NCI-H2029 (cell line): ENCODE results near the gene ZBTB25.

Experiments used
- DNase-seq: peaks from one replicate; lab custom pipeline; 2025; lab: John Stamatoyannopoulos, UW

The ZBTB25 gene

GRCh38 chr14:64515053-64515452 lies 11.4 kb upstream of the ZBTB25 start:
- DNase-seq: no peak

- no peak for DNase-seq
These were observed 9.6 kb upstream of the ZBTB25 start for GRCh38 chr14:64513271-64513670.

- peak; percentile 24 for DNase-seq
These were observed 7.4 kb upstream of the ZBTB25 start for GRCh38 chr14:64510825-64511671.

GRCh38 chr14:64509036-64509435 lies 5.4 kb upstream of the ZBTB25 start:
- DNase-seq: no peak

- no peak for DNase-seq
These were observed 4.7 kb upstream of the ZBTB25 start for GRCh38 chr14:64508215-64508776.

- DNase-seq: no peak
These were observed 3.9 kb upstream of the ZBTB25 start for GRCh38 chr14:64507376-64508156.

- DNase-seq: no peak
These were observed 3.1 kb upstream of the ZBTB25 start for GRCh38 chr14:64506721-64507120.

- DNase-seq: peak; percentile 45
These were observed 1.5 kb upstream of the ZBTB25 start for GRCh38 chr14:64504897-64505794.

GRCh38 chr14:64504310-64504896 lies 765 bp upstream of the ZBTB25 start, which contains the start of gene ZBTB1:
TSS of gene ZBTB1 (plus strand) at chr14:64504770. CDS start at chr14:64521505, 16,735 bp downstream.
- DNase-seq: peak; percentile 53

GRCh38 chr14:64502887-64503433 lies 678 bp downstream of the ZBTB25 start:
- DNase-seq: no peak

- DNase-seq: no peak
These were observed 1.2 kb downstream of the ZBTB25 start for GRCh38 chr14:64502456-64502855.

GRCh38 chr14:64501411-64502171 lies 2.0 kb downstream of the ZBTB25 start:
- DNase-seq: peak; percentile 10

GRCh38 chr14:64500088-64500487 lies 3.5 kb downstream of the ZBTB25 start:
- no peak for DNase-seq

GRCh38 chr14:64496764-64497163 lies 6.9 kb downstream of the ZBTB25 start:
- no peak for DNase-seq

- no peak for DNase-seq
These were observed 8.4 kb downstream of the ZBTB25 start for GRCh38 chr14:64495252-64495651.

GRCh38 chr14:64493455-64493854 lies 10.2 kb downstream of the ZBTB25 start:
- no peak for DNase-seq

- DNase-seq: no peak
These were observed 12.0 kb downstream of the ZBTB25 start for GRCh38 chr14:64491637-64492036.

GRCh38 chr14:64488590-64489099 lies 15.0 kb downstream of the ZBTB25 start:
- no peak for DNase-seq

GRCh38 chr14:64478634-64479250 lies 24.9 kb downstream of the ZBTB25 start:
- no peak for DNase-seq

GRCh38 chr14:64476438-64476837 lies 27.2 kb downstream of the ZBTB25 start:
- no peak for DNase-seq
